H1 (cell line): ENCODE data around the gene GRXCR2. TPM values are rescaled to one million over a fixed set of nuclear protein-coding genes. Genes with fewer than 3 reads are reported as not detected.

Experiments
- CTCF ChIA-PET: fragments of 300-600 bp; sonication (Branson Sonifier 250); formaldehyde crosslinking; loops from one replicate; lab custom pipeline; 2021; ENCODE audit not compliant: partially characterized antibody; lab: Charles Lee
- POLR2A ChIA-PET: fragments of 300-600 bp; sonication (Branson Sonifier 250); formaldehyde crosslinking; loops from one replicate; lab custom pipeline; 2021; ENCODE audit warnings: inconsistent platforms; ENCODE audit not compliant: partially characterized antibody; lab: Charles Lee
- DNase-seq, 2 experiments: peaks; one replicate each; pipeline versions ENCODE4 v3.0.0 to v3.0.0-alpha.2; 2010 to 2022; ENCODE audit warnings: low spot score in 2 of 2, low read depth in 1 of 2, mixed read lengths in 1 of 2
- FAIRE-seq: peaks from 2 replicates; lab custom pipeline; 2011; peaks lifted over from hg19 to GRCh38; lab: Jason Lieb, UNC
- H2AFZ ChIP-seq: 2 replicates; pipeline ENCODE4 v1.8.1; 2012; ENCODE audit warnings: low read length, inconsistent platforms
- H2AK5ac ChIP-seq: 2 replicates; pipeline ENCODE4 v1.6.1; 2013; ENCODE audit warnings: low read depth, low read length
- H2BK120ac ChIP-seq: replicated peaks from 2 replicates; pipeline ENCODE3; 2013; ENCODE audit warnings: low read depth, low read length, inconsistent platforms
- H2BK12ac ChIP-seq: 2 replicates; pipeline ENCODE4 v1.6.1; 2013; ENCODE audit warnings: low read depth, low read length
- H2BK15ac ChIP-seq: 2 replicates; pipeline ENCODE4 v1.6.1; 2013; ENCODE audit warnings: low read length
- H2BK20ac ChIP-seq: 2 replicates; pipeline ENCODE4 v1.6.1; 2013; ENCODE audit warnings: low read length
- H2BK5ac ChIP-seq: 2 replicates; pipeline ENCODE4 v1.6.1; 2013; ENCODE audit warnings: low read depth, low read length
- H3K14ac ChIP-seq: 2 replicates; pipeline ENCODE4 v1.6.1; 2013; ENCODE audit warnings: inconsistent platforms; ENCODE audit not compliant: insufficient read length
- H3K18ac ChIP-seq: 2 replicates; pipeline ENCODE4 v1.6.1; 2013; ENCODE audit warnings: low read length; ENCODE audit errors: extremely low read depth
- H3K23ac ChIP-seq: 2 replicates; pipeline ENCODE4 v1.6.1; 2013; ENCODE audit warnings: inconsistent platforms; ENCODE audit not compliant: insufficient read length
- H3K23me2 ChIP-seq: 2 replicates; pipeline ENCODE4 v1.6.1; 2013; ENCODE audit warnings: low read depth, low read length
- H3K27ac ChIP-seq: 2 replicates; pipeline ENCODE4 v1.6.1; 2011; ENCODE audit warnings: low read depth, low read length, inconsistent platforms
- H3K27me3 ChIP-seq, 4 experiments: replicated peaks in 1 of 4; 1 replicate in 1 of 4; 2 replicates in 3 of 4; pipeline versions ENCODE4 v1.6.1 to v1.8.1; 2011 to 2013; ENCODE audit warnings: low read length in 3 of 4, mild to moderate bottlenecking in 3 of 4, inconsistent platforms in 2 of 4, mixed read lengths in 2 of 4, moderate library complexity in 1 of 4; ENCODE audit not compliant: control insufficient read depth in 3 of 4, insufficient read depth in 3 of 4; ENCODE audit errors: extremely low read depth in 1 of 4
- H3K36me3 ChIP-seq, 4 experiments: 2 replicates each; pipeline versions ENCODE4 v1.6.1 to v1.8.1; 2011 to 2013; ENCODE audit warnings: mild to moderate bottlenecking in 4 of 4, low read length in 3 of 4, moderate library complexity in 2 of 4, control low read depth in 1 of 4, inconsistent platforms in 1 of 4; ENCODE audit not compliant: insufficient read depth in 4 of 4, control insufficient read depth in 2 of 4
- H3K4ac ChIP-seq: replicated peaks from 2 replicates; pipeline ENCODE3; 2013; ENCODE audit warnings: low read length, low read depth, mixed read lengths, inconsistent platforms; ENCODE audit not compliant: insufficient read length
- H3K4me1 ChIP-seq, 4 experiments: replicated peaks in 1 of 4; 1 replicate in 1 of 4; 2 replicates in 3 of 4; pipeline versions ENCODE4 v1.6.1 to v1.8.1; 2011 to 2013; ENCODE audit warnings: low read length in 3 of 4, inconsistent platforms in 2 of 4, mixed read lengths in 1 of 4; ENCODE audit not compliant: insufficient read depth in 4 of 4, control insufficient read depth in 3 of 4
- H3K4me2 ChIP-seq, 2 experiments: 2 replicates each; pipeline versions ENCODE4 v1.6.1 to v1.8.1; 2011 to 2013; ENCODE audit warnings: low read depth in 2 of 2, low read length in 2 of 2, control low read depth in 1 of 2, inconsistent platforms in 1 of 2, mild to moderate bottlenecking in 1 of 2; ENCODE audit not compliant: insufficient read depth in 1 of 2
- H3K4me3 ChIP-seq, 4 experiments: fragments of 200-600, 300-600 bp in 1 of 4; sonication (generic), shearing (Covaris generic), sonication (Bioruptor Twin) in 1 of 4; 2 replicates each; pipeline versions ENCODE4 v1.5.1 to v1.8.1; 2011 to 2016; ENCODE audit warnings: low read length in 4 of 4, low read depth in 3 of 4, control low read depth in 2 of 4, inconsistent platforms in 2 of 4, mild to moderate bottlenecking in 2 of 4, mixed read lengths in 1 of 4, moderate library complexity in 1 of 4; ENCODE audit not compliant: insufficient read depth in 2 of 4; ENCODE audit errors: extremely low read depth in 1 of 4
- H3K56ac ChIP-seq: replicated peaks from 2 replicates; pipeline ENCODE3; 2013; ENCODE audit warnings: low read depth, mild to moderate bottlenecking, mixed read lengths, low read length, inconsistent platforms; ENCODE audit not compliant: insufficient read length
- H3K79me1 ChIP-seq: 2 replicates; pipeline ENCODE4 v1.6.1; 2013; ENCODE audit warnings: low read depth, low read length, control low read depth
- H3K79me2 ChIP-seq, 2 experiments: 2 replicates each; pipeline versions ENCODE4 v1.6.1 to v1.8.1; 2012 to 2013; ENCODE audit warnings: low read length in 2 of 2, mild to moderate bottlenecking in 2 of 2, inconsistent platforms in 1 of 2; ENCODE audit not compliant: insufficient read depth in 2 of 2, control insufficient read depth in 1 of 2
- H3K9ac ChIP-seq, 4 experiments: replicated peaks in 1 of 4; 1 replicate in 1 of 4; 2 replicates in 3 of 4; pipeline versions ENCODE4 v1.6.1 to v1.8.1; 2011 to 2013; ENCODE audit warnings: low read depth in 3 of 4, low read length in 3 of 4, control low read depth in 2 of 4, mild to moderate bottlenecking in 2 of 4, moderate library complexity in 2 of 4, inconsistent platforms in 1 of 4; ENCODE audit errors: extremely low read depth in 1 of 4
- H3K9me3 ChIP-seq, 2 experiments: 2 replicates each; pipeline versions ENCODE4 v1.6.1 to v1.8.1; 2012 to 2013; ENCODE audit warnings: mild to moderate bottlenecking in 2 of 2, moderate library complexity in 2 of 2, control low read depth in 1 of 2, inconsistent platforms in 1 of 2, low read depth in 1 of 2, low read length in 1 of 2, mixed read lengths in 1 of 2; ENCODE audit not compliant: insufficient read depth in 2 of 2
- H4K20me1 ChIP-seq, 2 experiments: replicated peaks in 1 of 2; 2 replicates each; pipeline versions ENCODE3 to v1.8.1; 2011 to 2013; ENCODE audit warnings: inconsistent platforms in 2 of 2, low read length in 2 of 2, mild to moderate bottlenecking in 1 of 2; ENCODE audit not compliant: insufficient read depth in 2 of 2, control insufficient read depth in 1 of 2
- H4K5ac ChIP-seq: 2 replicates; pipeline ENCODE4 v1.6.1; 2013; ENCODE audit warnings: low read length, low read depth, mixed read lengths, inconsistent platforms; ENCODE audit not compliant: insufficient read length
- H4K8ac ChIP-seq: 2 replicates; pipeline ENCODE4 v1.8.0; 2013; ENCODE audit warnings: mild to moderate bottlenecking, moderate library complexity, low read length, inconsistent platforms; ENCODE audit not compliant: insufficient read depth; ENCODE audit errors: extremely low read depth
- H4K91ac ChIP-seq: replicated peaks from 2 replicates; pipeline ENCODE3; 2013; ENCODE audit warnings: low read length, mixed read lengths, inconsistent platforms; ENCODE audit not compliant: insufficient read length
- ASH2L ChIP-seq: fragments of 200-600, 300-600 bp; sonication (generic); IDR thresholded peaks from one replicate; pipeline ENCODE4 v1.7.1; 2017; ENCODE audit warnings: low read length
- BRCA1 ChIP-seq: IDR thresholded peaks from 2 replicates; pipeline ENCODE4 v1.6.1; 2012; ENCODE audit warnings: low read depth, low read length, improper control_type of control experiment
- CREB1 ChIP-seq: IDR thresholded peaks from 2 replicates; pipeline ENCODE4 v1.6.1; 2012; ENCODE audit warnings: inconsistent platforms
- GTF2F1 ChIP-seq: IDR thresholded peaks from 2 replicates; pipeline ENCODE4 v1.6.1; 2012; ENCODE audit warnings: low read depth, low read length, improper control_type of control experiment, borderline replicate concordance
- HDAC2 ChIP-seq, 2 experiments: fragments of 300-600 bp in 1 of 2; sonication (generic) in 1 of 2; IDR thresholded peaks; 2 replicates each; pipeline ENCODE4 v1.6.1; 2011 to 2012; ENCODE audit warnings: low read depth in 2 of 2, low read length in 2 of 2, mild to moderate bottlenecking in 2 of 2, moderate library complexity in 2 of 2, borderline replicate concordance in 1 of 2, inconsistent platforms in 1 of 2
- KDM4A ChIP-seq: IDR thresholded peaks from one replicate; pipeline ENCODE4 v1.7.1; 2012; ENCODE audit warnings: low read depth, mild to moderate bottlenecking, moderate library complexity, low read length, inconsistent platforms; ENCODE audit not compliant: severe bottlenecking
- MAX ChIP-seq: IDR thresholded peaks from 2 replicates; pipeline ENCODE4 v1.6.1; 2012; ENCODE audit warnings: inconsistent platforms
- TAF1 ChIP-seq: IDR thresholded peaks from 2 replicates; pipeline ENCODE4 v1.6.1; 2011; ENCODE audit warnings: mild to moderate bottlenecking, low read depth, low read length
- TBP ChIP-seq: IDR thresholded peaks from 2 replicates; pipeline ENCODE4 v1.6.1; 2011; ENCODE audit warnings: low read depth, low read length, improper control_type of control experiment
- TEAD4 ChIP-seq: IDR thresholded peaks from 2 replicates; pipeline ENCODE4 v1.6.1; 2012; ENCODE audit warnings: low read depth, low read length, inconsistent platforms, mixed read lengths
- USF2 ChIP-seq: IDR thresholded peaks from 2 replicates; pipeline ENCODE4 v1.6.1; 2011; ENCODE audit warnings: low read length, improper control_type of control experiment
- YY1 ChIP-seq: IDR thresholded peaks from 2 replicates; pipeline ENCODE4 v1.6.1; 2011; ENCODE audit warnings: low read depth, mild to moderate bottlenecking, low read length
- WGBS, 2 experiments: shearing (Covaris generic) in 1 of 2; methylation state at CpG; one replicate each; pipeline versions ENCODE4 v1.1.6 to v1.1.7; 2013 to 2015; ENCODE audit warnings: low lambda C conversion rate in 2 of 2, mixed read lengths in 2 of 2, inconsistent platforms in 1 of 2, low coverage in 1 of 2, missing lambda C conversion rate in 1 of 2; ENCODE audit not compliant: insufficient replicate concordance in 2 of 2, insufficient coverage in 1 of 2, insufficient read length in 1 of 2; ENCODE audit errors: extremely low coverage in 1 of 2, missing lambda C conversion rate in 1 of 2; 5-methylcytosine and 5-hydroxymethylcytosine counted together
- polyA plus RNA-seq, 7 experiments: library from polyadenylated mRNA; depleted of rRNA in 3 of 7; stranded (reverse) in 5 of 7; unstranded in 2 of 7; fragments of >200 nt in 5 of 7; fragments of 200-250 nt in 2 of 7; gene quantifications; 1 replicate in 5 of 7; 2 replicates in 1 of 7; 4 replicates in 1 of 7; pipeline versions ENCODE4 v1.2.1 to v1.2.3, GENCODE V29; 2011 to 2013; ENCODE audit warnings: missing spikeins in 2 of 7, mixed read lengths in 2 of 7
- total RNA-seq: library from RNA; stranded (reverse); fragmentation: NEBNext Ultra II Directional; extraction: Animal tissue kit (Norgen Biotek cat#: 25700); gene quantifications from 2 replicates; pipeline ENCODE4 v1.2.1, GENCODE V29; 2021

Gene GRXCR2
- total and polyA plus RNA-seq, 2 of the 8 experiments (the other 6 are each of a cell fraction or from before 2014, with no cell fraction given), result not detected

GRCh38 chr5:145826895-145827674 is 45.7 kb downstream of the GRXCR2 start:
- Histone ChIP-seq H3K23me2 (no peaks in the 10 kb centered on the region), H3K9me3 (no peaks in the 10 kb centered on the region), H3K56ac (no peak overlapping the region), H2AK5ac (no peak overlapping the region; the same call in 1 of the 2 replicates), H2BK15ac (no peak overlapping the region), H3K27ac (no peak overlapping the region), H2BK5ac (no peak overlapping the region), H4K8ac (no peak overlapping the region), H3K14ac (no peak overlapping the region), H3K4ac (no peak overlapping the region), H4K91ac (no peak overlapping the region), H2BK120ac (no peak overlapping the region), H3K79me1 (no peaks in the 10 kb centered on the region), H3K4me1 (no peaks in the 10 kb centered on the region), H2AFZ (no peak overlapping the region), H3K23ac (no peak overlapping the region), H3K79me2 (no peaks in the 10 kb centered on the region), H3K36me3 (no peaks in the 10 kb centered on the region), H4K20me1 (no peaks in the 10 kb centered on the region), H3K9ac (no peak overlapping the region), H2BK20ac (no peak overlapping the region), H3K4me3 (no peak overlapping the region), H3K27me3 (no peaks in the 10 kb centered on the region; a peak in 1 of 7 replicates), H2BK12ac (no peak overlapping the region), H3K18ac (no peak overlapping the region), H4K5ac (no peak overlapping the region), H3K4me2 (no peak overlapping the region)
- 84% methylated on average over 8 of the region's 8 CpGs; no CpG with 5 or more reads in 1 of the 2 experiments for WGBS, 2 experiments
- ChIA-PET CTCF (interaction anchor here (0.6 to 8.3 kb wide), 29 partner anchors 8 to 480 kb away, joined by 3 to 72 read pairs (median 5); partner anchors contain the start of gene PRELID2), POLR2A (interaction anchor here (0.9 kb wide), 1 partner anchor 1623 kb away, joined by 3 read pairs; no protein-coding TSS in a partner anchor)
- DNase-seq (no peak), FAIRE-seq (no peak)
- no peak for TF ChIP-seq YY1
- no peak for TF ChIP-seq ASH2L
- TF ChIP-seq TBP, result no peak
- no peak for TF ChIP-seq TEAD4
- no peak for TF ChIP-seq HDAC2 (IDR thresholded peaks at IDR 0.05; ENCODE audit: borderline replicate concordance in 1 of 2, low read depth in 2 of 2, low read length in 2 of 2)
- no peak for TF ChIP-seq BRCA1
- no peak for TF ChIP-seq TAF1
- no peak for TF ChIP-seq USF2
- no peak for TF ChIP-seq MAX
- no peak for TF ChIP-seq GTF2F1
- TF ChIP-seq CREB1, result no peak
- no peak for TF ChIP-seq KDM4A
